Measurements from ENCODE around the gene ANKH.

The ANKH gene

GRCh38 chr5:14669975-14670374, 201.6 kb downstream of the ANKH start:
- no peak for DNase-seq (ENCODE audit: extremely low read depth in 1 of 2, low read depth in 1 of 2)

- DNase-seq (ENCODE audit: extremely low read depth in 1 of 2, low read depth in 1 of 2), result no peak
These were observed 202.2 kb downstream of the ANKH start for GRCh38 chr5:14669415-14669814.

GRCh38 chr5:14668181-14668591, 203.4 kb downstream of the ANKH start:
- peak in 1 of 2 donors; percentile 18 for DNase-seq (ENCODE audit: extremely low read depth in 1 of 2, low read depth in 1 of 2)

- DNase-seq (ENCODE audit: extremely low read depth in 1 of 2, low read depth in 1 of 2), result no peak
These were observed 203.8 kb downstream of the ANKH start for GRCh38 chr5:14667770-14668169.

- no peak for DNase-seq (ENCODE audit: extremely low read depth in 1 of 2, low read depth in 1 of 2)
These were observed 204.3 kb downstream of the ANKH start for GRCh38 chr5:14667290-14667689.

GRCh38 chr5:14666357-14666756, 205.2 kb downstream of the ANKH start:
- DNase-seq (ENCODE audit: extremely low read depth in 1 of 2, low read depth in 1 of 2), result no peak

- DNase-seq (ENCODE audit: extremely low read depth in 1 of 2, low read depth in 1 of 2), result peak in 1 of 2 donors; percentile 20
These were observed 205.6 kb downstream of the ANKH start for GRCh38 chr5:14665949-14666348.

GRCh38 chr5:14665101-14665822, 206.3 kb downstream of the ANKH start:
- peak in 1 of 2 donors; percentile 14 for DNase-seq (ENCODE audit: extremely low read depth in 1 of 2, low read depth in 1 of 2)

- peak; percentile 69 to 78 for DNase-seq (ENCODE audit: extremely low read depth in 1 of 2, low read depth in 1 of 2)
These were observed 207.1 kb downstream of the ANKH start, which contains the start of gene OTULIN for GRCh38 chr5:14664270-14665100. TSS of gene OTULIN (plus strand) at chr5:14664718. CDS start at chr5:14664826, 108 bp downstream.

- no peak for DNase-seq (ENCODE audit: extremely low read depth in 1 of 2, low read depth in 1 of 2)
These were observed 207.8 kb downstream of the ANKH start for GRCh38 chr5:14663734-14664269.

GRCh38 chr5:14662721-14663260, 208.8 kb downstream of the ANKH start:
- no peak for DNase-seq (ENCODE audit: extremely low read depth in 1 of 2, low read depth in 1 of 2)

GRCh38 chr5:14660833-14661232, 210.7 kb downstream of the ANKH start:
- no peak for DNase-seq (ENCODE audit: extremely low read depth in 1 of 2, low read depth in 1 of 2)

- DNase-seq (ENCODE audit: extremely low read depth in 1 of 2, low read depth in 1 of 2), result no peak
These were observed 211.6 kb downstream of the ANKH start for GRCh38 chr5:14659821-14660607.

GRCh38 chr5:14656898-14657297, 214.7 kb downstream of the ANKH start:
- DNase-seq (ENCODE audit: extremely low read depth in 1 of 2, low read depth in 1 of 2), result no peak

- DNase-seq (ENCODE audit: extremely low read depth in 1 of 2, low read depth in 1 of 2), result no peak
These were observed 216.3 kb downstream of the ANKH start for GRCh38 chr5:14655146-14655741.
